Chondrocyte (in vitro differentiated cells): ENCODE measurements around the gene SHANK3. TPM values are rescaled to one million over a fixed set of nuclear protein-coding genes. Genes with fewer than 3 reads are reported as not detected.

ENCODE experiments used
- DNase-seq: peaks from one replicate; pipeline ENCODE4 v3.0.0; 2021; ENCODE audit warnings: mixed read lengths, low spot score
- H3K27ac Mint-ChIP-seq: one replicate; pipeline ENCODE4 v1.8.0; 2021; ENCODE audit warnings: mild to moderate bottlenecking, moderate library complexity, mixed read lengths; ENCODE audit not compliant: unreplicated experiment
- H3K27me3 Mint-ChIP-seq: 2 replicates; pipeline ENCODE4 v1.8.0; 2021; ENCODE audit warnings: low read depth, mixed read lengths
- H3K36me3 Mint-ChIP-seq: 2 replicates; pipeline ENCODE4 v1.8.0; 2021; ENCODE audit warnings: low read depth, mixed read lengths
- H3K4me1 Mint-ChIP-seq: 2 replicates; pipeline ENCODE4 v1.8.0; 2021; ENCODE audit warnings: low read depth, mild to moderate bottlenecking, mixed read lengths
- H3K4me3 Mint-ChIP-seq: one replicate; pipeline ENCODE4 v1.8.0; 2021; ENCODE audit warnings: mild to moderate bottlenecking, moderate library complexity, mixed read lengths; ENCODE audit not compliant: unreplicated experiment
- H3K9me3 Mint-ChIP-seq: 2 replicates; pipeline ENCODE4 v1.8.0; 2021; ENCODE audit warnings: low read depth, mixed read lengths
- total RNA-seq: library from RNA; stranded (reverse); gene quantifications from 3 replicates; pipeline ENCODE4 v1.2.1, GENCODE V29; 2021
- TF ChIP-seq, protein P1 (sequence below): fragments of 200-600 bp; sonication (generic); IDR thresholded peaks from 2 replicates; pipeline ENCODE4 v1.5.0; 2021; ENCODE audit warnings: antibody characterized with exemption, mild to moderate bottlenecking, moderate library complexity

Gene SHANK3
- total RNA-seq, 1 donor from 2014 or later, result 7.0 TPM

DNA sequence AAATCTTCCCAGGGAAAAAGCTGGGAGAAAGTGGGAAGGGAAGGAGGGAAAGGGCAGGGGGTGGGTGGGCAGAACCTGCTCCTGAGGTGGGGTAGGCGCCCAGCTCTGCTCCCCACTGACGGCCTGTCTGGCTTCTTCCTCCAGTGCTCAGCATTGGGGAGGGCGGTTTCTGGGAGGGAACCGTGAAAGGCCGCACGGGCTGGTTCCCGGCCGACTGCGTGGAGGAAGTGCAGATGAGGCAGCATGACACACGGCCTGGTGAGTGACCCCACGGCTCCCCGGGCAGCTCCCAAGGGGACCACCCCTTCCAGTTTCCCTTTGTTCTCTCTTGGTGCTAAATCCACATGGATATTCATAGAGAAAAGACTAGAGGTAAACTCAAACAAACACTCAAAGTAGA, 25.9 kb downstream of the SHANK3 start:
- Mint-ChIP-seq H3K36me3 (peaks cover 2% of the 10 kb centered on the region), H3K27me3 (peaks cover 1% of the 10 kb centered on the region), H3K4me1 (peaks cover 8% of the 10 kb centered on the region), H3K9me3 (no peaks in the 10 kb centered on the region), H3K27ac (no peak overlapping the region), H3K4me3 (peak overlapping the region; percentile 31)
- TF ChIP-seq, protein P1, sequence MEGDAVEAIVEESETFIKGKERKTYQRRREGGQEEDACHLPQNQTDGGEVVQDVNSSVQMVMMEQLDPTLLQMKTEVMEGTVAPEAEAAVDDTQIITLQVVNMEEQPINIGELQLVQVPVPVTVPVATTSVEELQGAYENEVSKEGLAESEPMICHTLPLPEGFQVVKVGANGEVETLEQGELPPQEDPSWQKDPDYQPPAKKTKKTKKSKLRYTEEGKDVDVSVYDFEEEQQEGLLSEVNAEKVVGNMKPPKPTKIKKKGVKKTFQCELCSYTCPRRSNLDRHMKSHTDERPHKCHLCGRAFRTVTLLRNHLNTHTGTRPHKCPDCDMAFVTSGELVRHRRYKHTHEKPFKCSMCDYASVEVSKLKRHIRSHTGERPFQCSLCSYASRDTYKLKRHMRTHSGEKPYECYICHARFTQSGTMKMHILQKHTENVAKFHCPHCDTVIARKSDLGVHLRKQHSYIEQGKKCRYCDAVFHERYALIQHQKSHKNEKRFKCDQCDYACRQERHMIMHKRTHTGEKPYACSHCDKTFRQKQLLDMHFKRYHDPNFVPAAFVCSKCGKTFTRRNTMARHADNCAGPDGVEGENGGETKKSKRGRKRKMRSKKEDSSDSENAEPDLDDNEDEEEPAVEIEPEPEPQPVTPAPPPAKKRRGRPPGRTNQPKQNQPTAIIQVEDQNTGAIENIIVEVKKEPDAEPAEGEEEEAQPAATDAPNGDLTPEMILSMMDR, result no peak
- peak; percentile 78 for DNase-seq

DNA sequence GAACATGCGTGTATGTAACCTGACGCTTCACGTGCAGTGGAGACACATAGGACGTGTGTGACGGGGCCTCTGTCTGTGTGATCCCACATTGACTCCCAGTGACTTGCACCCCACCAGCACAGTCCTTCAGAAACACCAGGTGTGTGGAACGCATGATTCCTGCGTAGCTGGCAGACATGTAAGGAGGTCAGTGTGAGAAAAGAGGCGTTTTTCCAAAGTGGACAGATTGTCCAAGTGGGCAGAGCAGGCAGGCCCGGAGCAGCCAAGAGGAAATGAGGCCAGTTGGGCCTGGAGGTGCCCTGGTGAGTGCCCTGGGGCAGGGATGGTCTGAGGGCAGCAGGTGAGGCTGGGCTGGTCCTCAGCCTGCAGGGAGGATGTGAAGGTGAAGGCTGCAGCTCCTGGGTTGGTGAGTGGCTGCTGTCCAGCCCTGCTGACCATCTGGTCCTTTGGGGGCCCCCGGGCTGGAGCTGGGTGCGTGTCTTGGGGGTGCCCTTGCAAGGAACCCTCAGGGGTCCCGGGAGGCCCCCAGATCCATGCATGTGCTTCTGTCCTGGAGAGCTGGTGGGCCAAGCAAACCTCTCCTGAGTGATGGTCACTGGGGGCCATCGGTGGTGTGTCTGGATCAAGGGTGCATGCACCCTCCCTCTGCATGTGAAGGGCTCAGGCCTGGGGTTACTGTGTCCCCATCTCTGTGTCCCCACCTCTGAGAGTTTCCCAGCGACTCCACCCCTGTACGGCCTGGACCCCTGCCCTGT, 26.6 kb downstream of the SHANK3 start:
- Mint-ChIP-seq H3K27ac (no peak overlapping the region), H3K9me3 (no peaks in the 10 kb centered on the region), H3K27me3 (peaks cover 1% of the 10 kb centered on the region), H3K4me1 (peaks cover 8% of the 10 kb centered on the region), H3K4me3 (peak overlapping the region; percentile 31), H3K36me3 (peaks cover 2% of the 10 kb centered on the region)
- TF ChIP-seq, protein P1, result no peak
- DNase-seq, result peak; percentile 79

DNA sequence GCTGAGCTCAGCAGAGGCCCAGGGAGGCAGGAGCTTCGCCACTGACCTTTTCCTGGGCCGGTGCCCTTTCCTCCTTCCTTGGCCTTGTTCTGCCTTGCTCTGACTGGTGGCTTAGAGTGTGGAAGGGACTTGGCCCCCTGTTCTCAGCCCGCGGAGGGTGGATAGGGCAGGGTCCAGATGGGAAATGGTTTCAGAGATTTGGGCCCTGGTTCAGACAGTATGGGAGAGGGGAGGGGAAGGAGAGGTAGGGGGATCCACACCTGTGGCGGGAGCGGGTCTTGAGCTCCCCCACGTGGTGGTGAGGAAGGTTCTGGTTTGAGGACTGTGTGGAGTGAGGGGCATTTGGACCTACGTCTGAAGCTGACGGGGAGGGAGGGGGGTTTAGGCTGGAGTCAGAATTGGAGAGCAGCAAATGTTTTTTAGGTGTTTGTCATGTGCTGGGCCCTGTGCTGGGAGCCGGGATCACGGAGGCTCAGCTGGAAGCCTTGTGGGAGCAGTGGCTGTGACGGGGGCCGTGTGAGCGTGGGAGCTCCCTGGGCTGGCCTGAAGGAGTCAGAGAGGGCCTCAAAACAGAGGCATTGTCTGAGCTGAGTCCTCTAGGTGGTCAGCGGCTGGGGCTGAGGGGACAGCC, 27.2 kb downstream of the SHANK3 start:
- Mint-ChIP-seq H3K36me3 (peaks cover 2% of the 10 kb centered on the region), H3K9me3 (no peaks in the 10 kb centered on the region), H3K4me1 (peaks cover 8% of the 10 kb centered on the region), H3K27me3 (peaks cover 1% of the 10 kb centered on the region), H3K4me3 (no peak overlapping the region), H3K27ac (no peak overlapping the region)
- TF ChIP-seq, protein P1, result peak; percentile 58
- peak; percentile 46 for DNase-seq

GRCh38 chr22:50700387-50701075, 27.9 kb downstream of the SHANK3 start:
- peaks cover 8% of the 10 kb centered on the region for H3K4me1 Mint-ChIP-seq
- TF ChIP-seq, protein P1, result no peak
- peak; percentile 86 for DNase-seq
- no peaks in the 10 kb centered on the region for H3K27me3 Mint-ChIP-seq
- no peaks in the 10 kb centered on the region for H3K9me3 Mint-ChIP-seq
- no peak overlapping the region for H3K27ac Mint-ChIP-seq
- peaks cover 2% of the 10 kb centered on the region for H3K36me3 Mint-ChIP-seq
- H3K4me3 Mint-ChIP-seq, result no peak overlapping the region

DNA sequence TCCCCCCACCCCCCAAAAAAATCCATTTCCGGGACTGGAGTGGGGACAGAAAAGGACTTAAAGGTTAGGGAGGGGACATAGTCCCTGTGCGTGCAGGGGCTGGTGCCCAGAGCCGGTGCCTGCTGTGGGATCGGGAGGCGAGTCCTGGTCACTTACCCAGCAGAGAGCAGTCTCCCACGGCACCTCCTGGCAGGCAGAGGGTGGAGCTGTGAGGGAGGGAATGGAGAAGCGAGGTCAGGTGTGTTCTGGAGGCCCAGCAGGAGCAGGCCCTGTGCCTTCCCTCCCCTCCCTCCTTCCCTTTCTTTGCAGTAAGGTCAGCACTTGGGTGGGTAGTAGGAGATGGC, 28.4 kb downstream of the SHANK3 start:
- Mint-ChIP-seq H3K4me3 (no peak overlapping the region), H3K27ac (no peak overlapping the region), H3K4me1 (peaks cover 8% of the 10 kb centered on the region), H3K9me3 (no peaks in the 10 kb centered on the region), H3K27me3 (no peaks in the 10 kb centered on the region), H3K36me3 (peaks cover 2% of the 10 kb centered on the region)
- DNase-seq, result no peak
- TF ChIP-seq, protein P1, result no peak
